B cell (primary cell): Measurements from ENCODE around the gene LMO3.

Experiments used
- CTCF ChIP-seq: fragments of 200-600 bp; IDR thresholded peaks from one replicate; pipeline ENCODE4 v1.8.0; 2022; ENCODE audit warnings: antibody characterized with exemption, mild to moderate bottlenecking
- EZH2 ChIP-seq: IDR thresholded peaks from 2 replicates; pipeline ENCODE4 v1.6.1; 2012; ENCODE audit warnings: borderline replicate concordance, low read depth, mild to moderate bottlenecking, moderate library complexity, low read length; ENCODE audit not compliant: insufficient read depth, poor library complexity, severe bottlenecking

DNA sequence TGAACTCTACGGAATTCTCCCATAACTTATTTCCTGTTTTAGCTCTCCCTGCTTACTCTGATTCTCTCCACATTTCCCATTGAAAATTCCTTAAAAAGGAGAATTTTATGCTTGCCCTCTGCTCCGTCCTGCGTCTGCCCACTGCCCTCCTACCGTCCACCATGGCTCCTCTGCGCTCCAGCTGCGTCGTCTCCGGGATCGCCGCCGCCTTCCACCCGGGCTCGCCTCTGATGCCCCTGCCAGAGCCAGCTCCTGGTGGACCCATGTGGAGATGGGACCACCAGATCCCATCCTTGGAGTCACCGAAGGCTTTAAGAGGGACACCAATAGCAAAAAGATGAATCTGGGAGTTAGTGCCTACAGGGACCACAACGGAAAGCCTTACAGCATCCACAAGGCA lies 92.7 kb downstream of the LMO3 start:
- TF ChIP-seq CTCF, result no peak
- TF ChIP-seq EZH2, result no peak
